GM18498 (cell line): ENCODE results near the gene ARHGAP26.
"Not testable (repeated sequence)": the region's sequence is repeated elsewhere in the genome, so short reads cannot be mapped to it uniquely, and the experiment has no call there.

ENCODE experiments used
- ATAC-seq: cut with Tn5 transposase; IDR thresholded peaks from one replicate; pipeline ENCODE4 v1.9.1; 2021; ENCODE audit warnings: mild to moderate bottlenecking, moderate library complexity; ENCODE audit not compliant: unreplicated experiment

The ARHGAP26 gene

DNA sequence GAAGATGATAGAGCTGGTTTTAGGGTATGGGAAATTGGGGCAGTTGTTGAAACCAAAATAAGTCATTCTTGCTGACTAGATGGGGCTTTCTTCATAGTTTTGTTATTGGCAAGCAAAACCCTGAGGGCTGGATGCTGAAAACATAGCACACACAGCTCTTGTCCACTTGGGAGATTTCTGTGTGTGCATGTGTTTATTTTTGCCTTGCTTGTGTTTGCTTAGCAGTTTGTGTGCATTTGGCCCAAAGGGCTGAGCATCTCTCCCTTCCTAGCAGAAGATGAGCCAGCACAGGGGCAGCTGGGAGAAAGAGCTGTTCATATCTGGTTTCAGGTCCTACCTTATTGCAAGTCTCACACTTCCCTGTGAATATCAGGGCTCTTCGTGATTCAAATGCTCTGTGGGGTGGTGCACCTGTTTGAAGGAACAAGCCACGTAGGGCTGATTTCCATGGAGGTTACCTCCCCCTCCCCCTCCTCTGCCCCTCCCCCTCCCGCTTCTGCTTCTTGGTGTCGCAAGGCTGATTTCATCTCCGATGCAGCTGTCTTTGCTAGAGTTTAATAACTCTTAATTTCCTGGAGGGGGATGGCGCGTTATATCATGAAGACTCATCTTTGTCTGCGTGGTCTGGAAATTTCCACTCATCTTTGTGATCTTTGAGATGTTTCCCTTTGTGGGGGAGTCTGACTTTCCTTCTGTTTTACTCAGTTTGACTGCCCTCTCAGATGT lies 296.5 kb downstream of the ARHGAP26 start:
- ATAC-seq = peak; percentile 55

DNA sequence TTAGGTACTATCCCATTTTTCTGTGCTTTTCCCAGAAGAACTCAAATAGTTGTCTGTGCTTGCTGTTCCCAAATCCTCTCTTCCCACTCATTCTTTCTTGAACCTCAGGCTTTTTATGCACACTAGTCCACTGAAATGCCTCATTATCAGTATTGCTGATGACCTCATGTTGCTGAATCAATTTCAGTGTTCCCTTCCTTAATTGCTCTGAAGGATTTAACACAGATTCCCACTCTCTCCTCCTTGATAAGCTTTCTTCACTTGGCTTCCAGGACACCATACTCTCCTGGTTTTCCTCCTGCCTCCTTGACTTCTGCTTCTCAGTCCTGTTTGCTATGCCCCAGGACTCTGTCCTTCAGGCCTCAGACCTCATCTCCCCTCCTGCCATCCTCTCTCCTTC lies 298.5 kb downstream of the ARHGAP26 start:
- no peak for ATAC-seq

GRCh38 chr5:143071927-143072326 lies 301.8 kb downstream of the ARHGAP26 start:
- no peak for ATAC-seq

- no peak for ATAC-seq
These were observed 302.6 kb downstream of the ARHGAP26 start for GRCh38 chr5:143072734-143073133.

- no peak for ATAC-seq
These were observed 303.6 kb downstream of the ARHGAP26 start for GRCh38 chr5:143073766-143074165.

DNA sequence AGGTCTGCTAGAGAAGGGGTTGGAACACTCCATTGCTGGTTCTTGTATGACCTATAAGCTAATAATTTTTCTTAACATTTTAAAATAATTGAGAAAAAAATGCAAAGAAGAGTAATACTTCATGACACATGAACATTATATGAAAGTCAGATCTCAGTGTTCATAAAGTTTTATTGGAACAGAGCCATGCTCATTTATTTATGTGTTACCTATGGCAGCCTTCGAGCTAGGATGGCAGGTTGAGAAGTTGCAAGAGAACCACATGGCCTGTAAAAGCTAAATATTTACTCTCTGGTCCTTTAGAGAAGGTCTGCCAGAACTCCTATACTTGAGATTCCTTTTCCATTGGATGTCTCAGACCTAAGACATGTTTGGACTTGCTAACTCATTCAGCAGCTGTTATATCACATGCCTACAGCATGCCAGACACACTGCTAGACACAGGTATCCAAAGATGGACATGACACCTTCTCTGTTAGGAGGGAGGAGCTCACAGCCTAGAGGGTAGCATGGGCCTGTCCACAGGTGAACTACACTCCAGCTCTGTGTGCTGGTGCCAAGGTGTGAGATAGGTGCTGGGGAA lies 304.3 kb downstream of the ARHGAP26 start:
- no peak for ATAC-seq

GRCh38 chr5:143076377-143076776 lies 306.2 kb downstream of the ARHGAP26 start:
- ATAC-seq = no peak

DNA sequence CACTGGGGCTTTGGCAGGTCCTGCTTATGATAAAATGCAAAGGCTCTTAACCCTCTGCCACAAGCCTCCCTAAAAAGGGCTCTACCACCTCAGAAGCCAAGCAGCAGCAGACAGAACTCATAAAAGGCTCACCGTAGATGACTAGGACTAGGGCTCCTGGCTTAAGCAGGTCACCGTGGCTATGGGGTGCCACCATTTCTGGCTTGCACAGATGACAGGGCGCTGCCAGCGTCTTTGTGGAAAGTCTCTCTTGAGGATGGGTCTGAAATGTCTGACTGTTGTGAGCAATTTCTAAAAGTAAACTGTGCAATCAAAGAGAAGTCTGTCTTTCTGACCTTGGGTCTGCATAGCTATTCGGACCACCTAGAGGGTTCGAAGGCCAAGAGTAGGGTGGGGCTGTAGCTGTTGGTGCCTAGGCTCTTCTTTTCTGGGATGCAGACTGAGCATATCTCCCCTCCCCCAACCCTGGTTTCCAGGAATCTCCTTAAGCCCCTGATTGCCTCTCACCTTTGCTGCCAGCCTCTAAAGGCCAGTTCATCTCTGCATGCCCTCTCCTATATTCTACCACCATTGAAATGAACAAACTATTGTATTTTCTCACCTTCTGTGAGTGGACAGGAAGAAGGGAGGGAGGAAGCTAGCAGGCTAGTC lies 307.4 kb downstream of the ARHGAP26 start:
- no peak for ATAC-seq

DNA sequence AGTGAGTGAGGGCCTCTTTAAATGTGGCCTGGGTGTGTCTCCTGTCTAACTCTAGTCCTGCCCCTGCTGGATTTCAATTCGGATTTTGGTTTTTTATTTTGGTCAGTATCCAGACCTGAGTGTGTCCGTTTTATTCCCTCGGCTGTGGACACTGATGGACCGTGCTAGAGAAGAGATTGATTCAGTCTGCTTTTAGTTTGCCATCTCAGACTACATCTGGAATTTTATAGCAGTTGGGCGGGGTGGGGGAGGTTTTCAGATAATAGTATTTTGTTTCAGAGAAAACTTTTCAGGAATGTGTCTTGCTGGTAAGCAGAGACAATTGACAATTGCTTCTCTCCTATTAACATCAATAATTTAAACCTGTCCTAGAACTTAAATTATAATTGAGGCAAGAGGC lies 308.1 kb downstream of the ARHGAP26 start:
- ATAC-seq = no peak

- no peak for ATAC-seq
These were observed 308.8 kb downstream of the ARHGAP26 start for GRCh38 chr5:143078971-143079370.

- no peak for ATAC-seq
These were observed 310.2 kb downstream of the ARHGAP26 start for GRCh38 chr5:143080407-143080806.

DNA sequence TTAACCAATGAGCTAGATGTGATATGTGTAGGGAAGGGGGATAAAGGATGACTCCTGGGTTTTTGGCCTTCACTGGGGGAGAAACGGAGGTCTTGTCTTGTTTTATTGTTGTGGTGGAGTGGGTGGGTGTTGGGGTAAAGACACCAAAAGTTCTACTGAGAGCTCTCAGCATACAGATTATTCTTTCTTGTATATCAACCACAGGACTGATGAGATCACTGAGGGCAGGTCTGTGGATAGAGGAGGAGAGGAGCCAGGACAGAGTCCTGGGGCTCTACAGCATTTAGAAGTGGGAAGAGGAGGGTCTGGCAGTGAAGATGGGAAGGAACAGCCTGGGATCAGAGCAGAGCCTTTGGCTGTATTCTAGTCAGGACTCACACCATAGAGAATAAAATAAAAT lies 310.8 kb downstream of the ARHGAP26 start:
- ATAC-seq = no peak

- no peak for ATAC-seq
These were observed 312.8 kb downstream of the ARHGAP26 start for GRCh38 chr5:143083006-143083405.

- ATAC-seq = no peak
These were observed 314.2 kb downstream of the ARHGAP26 start for GRCh38 chr5:143084407-143084806.

DNA sequence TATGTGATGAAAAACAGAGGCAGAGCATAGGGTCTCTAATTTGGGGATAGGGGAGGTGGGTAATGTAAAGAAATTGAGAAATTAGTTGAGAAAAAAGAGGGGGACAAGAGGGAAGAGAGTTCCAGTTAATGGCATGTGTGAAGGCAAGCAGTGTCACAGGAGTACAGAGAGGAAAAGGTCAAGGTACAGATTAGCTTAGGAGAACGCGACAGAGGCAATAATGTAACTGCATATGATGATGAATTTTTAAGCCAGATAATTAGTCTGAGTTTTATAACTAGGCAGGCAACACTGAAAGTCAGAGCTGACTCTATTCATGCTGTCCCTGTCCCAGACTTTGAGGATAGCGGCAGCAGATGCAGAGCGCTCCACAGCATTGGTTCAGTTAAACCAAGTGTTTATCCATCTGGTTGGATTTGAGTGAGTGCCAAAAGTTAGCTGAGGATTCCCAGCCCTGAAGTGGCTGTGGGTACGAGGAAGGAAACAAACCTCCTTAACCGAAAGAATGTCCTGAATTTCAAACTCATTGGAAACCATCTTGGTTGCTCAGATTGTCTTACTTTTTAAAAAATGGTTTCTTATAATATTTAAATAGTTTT lies 315.2 kb downstream of the ARHGAP26 start:
- ATAC-seq = no peak

GRCh38 chr5:143086546-143086907 lies 316.4 kb downstream of the ARHGAP26 start:
- ATAC-seq = no peak

DNA sequence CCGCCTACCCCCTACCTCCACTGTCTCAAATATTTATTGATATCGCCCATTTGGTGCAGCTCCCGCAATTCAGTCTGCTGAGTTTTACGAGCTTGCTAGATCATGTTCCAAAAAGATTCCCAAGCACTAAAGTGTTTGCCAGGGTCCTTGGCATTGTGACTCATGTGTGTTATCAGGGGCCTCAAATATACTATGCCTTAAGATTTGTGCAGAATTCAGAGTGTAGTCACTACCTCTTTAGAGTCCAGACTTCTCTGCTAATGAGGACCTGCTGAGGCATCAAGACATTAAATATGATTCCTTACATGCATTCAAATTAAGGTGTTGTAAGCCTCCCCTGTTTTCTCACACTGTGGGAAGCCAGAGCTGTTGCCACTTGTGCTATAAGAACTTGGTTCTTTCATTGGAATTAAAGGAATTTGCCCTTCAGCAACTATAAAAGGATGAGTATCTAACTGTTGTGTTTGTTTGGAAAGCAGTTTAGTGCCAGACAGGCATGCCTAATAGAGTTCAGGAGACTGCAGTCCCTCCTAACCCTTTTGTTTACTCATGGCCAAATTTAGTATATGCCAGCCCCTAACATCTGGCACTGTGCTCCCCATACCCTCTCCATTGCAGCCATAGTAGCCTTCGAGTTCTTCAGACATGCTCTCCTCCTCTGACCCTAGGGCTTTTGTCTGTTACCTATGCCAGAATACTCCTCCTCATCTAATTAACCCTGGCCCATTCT lies 316.9 kb downstream of the ARHGAP26 start:
- no peak for ATAC-seq

- ATAC-seq = not testable (repeated sequence)
These were observed 318.5 kb downstream of the ARHGAP26 start for GRCh38 chr5:143088702-143089101.

GRCh38 chr5:143090044-143090443 lies 319.9 kb downstream of the ARHGAP26 start:
- ATAC-seq = not testable (repeated sequence)

GRCh38 chr5:143092711-143093451 lies 322.7 kb downstream of the ARHGAP26 start:
- not testable (repeated sequence) for ATAC-seq
